Activated CD4-positive, alpha-beta T cell treated with anti-CD3 and anti-CD28 coated beads, Interleukin-10, Interleukin-2, amounts not matched to agents 100 ng/mL and 50 ng/mL, durations not matched to agents 16 hours and 8 hours (primary cell): ENCODE results near the gene KRTAP12-2.

ENCODE experiments used
- DNase-seq: peaks from one replicate; pipeline ENCODE4 v3.0.0-alpha.2; 2020

The KRTAP12-2 gene

GRCh38 chr21:44666401-44667320 is at the start of gene KRTAP12-2:
Gene KRTAP12-2, minus strand, starts transcription at chr21:44666927. Its CDS starts 41 bp downstream, at chr21:44666886.
- DNase-seq, result no peak

- DNase-seq, result no peak
Observed at GRCh38 chr21:44714905-44715304, 48.2 kb upstream of the KRTAP12-2 start.

GRCh38 chr21:44713846-44714245 is 47.1 kb upstream of the KRTAP12-2 start:
- no peak for DNase-seq

GRCh38 chr21:44713130-44713529 is 46.4 kb upstream of the KRTAP12-2 start:
- no peak for DNase-seq

GRCh38 chr21:44712203-44713028 is 45.7 kb upstream of the KRTAP12-2 start:
- DNase-seq, result no peak

- DNase-seq, result no peak
Observed at GRCh38 chr21:44711327-44712202, 44.8 kb upstream of the KRTAP12-2 start, which contains the start of gene TSPEAR. Gene TSPEAR, minus strand, starts transcription at chr21:44711572. Its CDS starts 58 bp downstream, at chr21:44711514.

- no peak for DNase-seq
Observed at GRCh38 chr21:44710756-44711326, 44.1 kb upstream of the KRTAP12-2 start.

GRCh38 chr21:44710294-44710665 is 43.6 kb upstream of the KRTAP12-2 start:
- DNase-seq, result no peak

GRCh38 chr21:44709426-44710293 is 42.9 kb upstream of the KRTAP12-2 start:
- DNase-seq, result no peak

GRCh38 chr21:44708866-44709425 is 42.2 kb upstream of the KRTAP12-2 start:
- no peak for DNase-seq

GRCh38 chr21:44708213-44708865 is 41.6 kb upstream of the KRTAP12-2 start:
- no peak for DNase-seq

GRCh38 chr21:44706706-44707581 is 40.2 kb upstream of the KRTAP12-2 start:
- DNase-seq, result no peak

- DNase-seq, result no peak
Observed at GRCh38 chr21:44706026-44706705, 39.4 kb upstream of the KRTAP12-2 start.

GRCh38 chr21:44704636-44705001 is 37.9 kb upstream of the KRTAP12-2 start:
- DNase-seq, result no peak

GRCh38 chr21:44703731-44704635 is 37.3 kb upstream of the KRTAP12-2 start:
- no peak for DNase-seq

GRCh38 chr21:44702973-44703730 is 36.4 kb upstream of the KRTAP12-2 start:
- DNase-seq, result no peak
